Measurements from ENCODE around the gene TOB1.

DNA sequence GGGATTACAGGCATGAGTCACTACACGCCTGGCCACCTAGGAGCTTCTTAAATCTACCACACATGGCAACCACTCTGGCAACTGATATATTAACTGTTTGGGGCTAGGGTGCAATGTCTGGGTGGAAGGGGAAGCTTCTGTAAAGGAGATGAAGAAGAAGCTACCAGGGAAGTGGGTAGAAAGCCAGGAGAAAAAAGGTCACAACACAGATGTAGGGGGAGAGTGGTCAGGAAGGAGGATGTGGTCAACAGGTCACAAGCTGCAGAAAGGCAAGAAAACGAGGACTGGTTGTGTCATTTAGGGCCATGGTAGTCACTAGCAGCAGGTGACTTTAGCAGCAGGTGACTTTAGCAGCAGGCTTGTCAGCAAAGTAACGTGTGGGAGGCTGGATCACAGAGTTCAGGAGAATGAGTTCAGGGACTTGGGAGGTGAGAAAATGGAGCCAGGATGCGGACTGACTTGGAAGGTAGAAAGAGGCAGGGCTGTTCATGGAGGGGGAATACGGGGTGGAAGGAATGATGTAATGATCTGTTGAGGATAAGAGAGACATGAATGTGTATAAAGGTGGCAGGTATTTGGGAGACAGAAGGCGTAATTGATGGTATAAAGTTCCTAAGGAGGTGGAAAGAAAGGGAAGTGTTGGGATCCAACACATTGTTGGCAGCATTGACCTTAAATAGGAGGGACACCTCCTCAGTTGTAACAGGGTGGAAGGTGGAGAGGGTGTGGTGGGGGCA lies 47.1 kb downstream of the TOB1 start:
- TF ChIP-seq CTCF (IDR thresholded peaks at IDR 0.05) (no peak), EZH2 (IDR thresholded peaks at IDR 0.05; ENCODE audit: borderline replicate concordance, insufficient read depth, low read depth, low read length, poor library complexity, severe bottlenecking) (no peak)
